Measurements from ENCODE around the gene CCDC106.

DNA sequence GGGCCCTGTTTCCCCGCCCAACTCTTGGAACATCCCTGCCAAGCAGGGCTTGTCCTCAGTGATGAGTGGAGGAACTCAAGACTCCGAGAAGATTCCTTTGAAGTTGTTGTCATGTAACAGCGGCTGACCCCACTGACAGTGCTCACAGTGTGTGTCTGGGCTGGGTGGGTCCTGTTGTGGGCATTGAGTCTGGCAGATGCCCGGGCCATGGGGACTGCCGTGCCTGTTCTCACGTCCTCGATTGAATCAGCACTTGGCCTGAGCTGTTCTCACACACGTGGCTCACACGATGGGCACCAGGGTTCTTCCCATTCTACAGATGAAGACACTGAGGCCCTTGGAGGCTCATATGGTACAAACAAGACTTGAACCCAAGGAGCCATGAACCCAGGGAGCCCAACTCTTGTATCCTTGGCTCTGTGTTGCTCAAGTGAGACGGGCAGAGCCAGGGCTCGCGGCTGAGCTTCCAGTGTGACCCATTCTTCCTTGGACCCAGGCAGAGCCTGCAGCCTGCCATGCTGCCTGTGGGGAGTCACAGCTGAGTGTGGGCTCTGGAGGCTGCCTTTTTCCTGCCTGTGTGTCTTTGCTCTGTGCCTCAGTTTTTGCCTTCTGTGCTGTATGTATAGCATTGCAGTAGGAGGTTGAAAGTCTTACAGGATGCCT, 18.5 kb downstream of the CCDC106 start:
- no peak for TF ChIP-seq EZH2 (IDR thresholded peaks at IDR 0.05; ENCODE audit: borderline replicate concordance, low read length)
- TF ChIP-seq, protein P1, sequence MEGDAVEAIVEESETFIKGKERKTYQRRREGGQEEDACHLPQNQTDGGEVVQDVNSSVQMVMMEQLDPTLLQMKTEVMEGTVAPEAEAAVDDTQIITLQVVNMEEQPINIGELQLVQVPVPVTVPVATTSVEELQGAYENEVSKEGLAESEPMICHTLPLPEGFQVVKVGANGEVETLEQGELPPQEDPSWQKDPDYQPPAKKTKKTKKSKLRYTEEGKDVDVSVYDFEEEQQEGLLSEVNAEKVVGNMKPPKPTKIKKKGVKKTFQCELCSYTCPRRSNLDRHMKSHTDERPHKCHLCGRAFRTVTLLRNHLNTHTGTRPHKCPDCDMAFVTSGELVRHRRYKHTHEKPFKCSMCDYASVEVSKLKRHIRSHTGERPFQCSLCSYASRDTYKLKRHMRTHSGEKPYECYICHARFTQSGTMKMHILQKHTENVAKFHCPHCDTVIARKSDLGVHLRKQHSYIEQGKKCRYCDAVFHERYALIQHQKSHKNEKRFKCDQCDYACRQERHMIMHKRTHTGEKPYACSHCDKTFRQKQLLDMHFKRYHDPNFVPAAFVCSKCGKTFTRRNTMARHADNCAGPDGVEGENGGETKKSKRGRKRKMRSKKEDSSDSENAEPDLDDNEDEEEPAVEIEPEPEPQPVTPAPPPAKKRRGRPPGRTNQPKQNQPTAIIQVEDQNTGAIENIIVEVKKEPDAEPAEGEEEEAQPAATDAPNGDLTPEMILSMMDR (IDR thresholded peaks at IDR 0.05; ENCODE audit: low read length), result no peak
